Endothelial cell of umbilical vein (primary cell): ENCODE measurements around the gene ICE2. TPM values are rescaled to one million over a fixed set of nuclear protein-coding genes. Genes with fewer than 3 reads are reported as not detected.

Experiments used
- BruUV-seq: library from RNA; stranded (reverse); fragments of 400-500 nt; replicated peaks from 2 replicates; lab custom pipeline; 2021; lab: Mats Ljungman, UMichigan
- CTCF ChIA-PET: fragments of 300-600, 350-600 bp; sonication (Branson Sonifier 250); formaldehyde crosslinking; loops from one replicate; lab custom pipeline; 2021; ENCODE audit warnings: antibody characterized with exemption, inconsistent platforms; lab: Charles Lee
- POLR2A ChIA-PET: fragments of 300-600, 350-600 bp; sonication (Branson Sonifier 250); formaldehyde crosslinking; loops from one replicate; lab custom pipeline; 2021; ENCODE audit warnings: antibody characterized with exemption, inconsistent platforms; lab: Charles Lee
- DNase-seq: peaks from one replicate; pipeline ENCODE4 v3.0.0-alpha.2; 2011; ENCODE audit warnings: low read depth, low spot score
- FAIRE-seq: peaks from 2 replicates; lab custom pipeline; 2011; peaks lifted over from hg19 to GRCh38; lab: Jason Lieb, UNC
- H2AFZ ChIP-seq: 2 replicates; pipeline ENCODE4 v1.6.0; 2012; ENCODE audit warnings: low read depth, low read length, control low read depth, inconsistent platforms
- H3K27ac ChIP-seq: 2 replicates; pipeline ENCODE4 v1.5.1; 2011; ENCODE audit warnings: low read depth, mild to moderate bottlenecking, control low read depth, low read length, moderate library complexity; ENCODE audit not compliant: insufficient read depth
- H3K27me3 ChIP-seq, 2 experiments: 2 replicates each; pipeline versions ENCODE4 v1.6.0 to v1.6.1; 2011; ENCODE audit warnings: low read length in 2 of 2, mixed read lengths in 1 of 2; ENCODE audit not compliant: control insufficient read depth in 2 of 2, insufficient read depth in 2 of 2
- H3K36me3 ChIP-seq, 2 experiments: 2 replicates in 1 of 2; 3 replicates in 1 of 2; pipeline ENCODE4 v1.5.1; 2011; ENCODE audit warnings: low read length in 2 of 2, mild to moderate bottlenecking in 1 of 2, moderate library complexity in 1 of 2; ENCODE audit not compliant: control insufficient read depth in 2 of 2, insufficient read depth in 2 of 2; ENCODE audit errors: extremely low read depth in 1 of 2
- H3K4me1 ChIP-seq: 3 replicates; pipeline ENCODE4 v1.5.1; 2011; ENCODE audit warnings: mild to moderate bottlenecking, low read length; ENCODE audit not compliant: control insufficient read depth, insufficient read depth; ENCODE audit errors: extremely low read depth
- H3K4me2 ChIP-seq: 2 replicates; pipeline ENCODE4 v1.6.1; 2011; ENCODE audit warnings: low read length, control low read depth, mixed read lengths; ENCODE audit not compliant: insufficient read depth
- H3K4me3 ChIP-seq, 3 experiments: fragments of 200-600 bp in 1 of 3; sonication (generic), shearing (Covaris generic) in 1 of 3; replicated peaks in 1 of 3; 2 replicates each; pipeline ENCODE4 v1.5.1; 2011 to 2016; ENCODE audit warnings: control low read depth in 3 of 3, low read length in 3 of 3, mild to moderate bottlenecking in 2 of 3, inconsistent platforms in 1 of 3, low read depth in 1 of 3, moderate library complexity in 1 of 3; ENCODE audit not compliant: insufficient read depth in 1 of 3
- H3K79me2 ChIP-seq: 2 replicates; pipeline ENCODE4 v1.6.0; 2012; ENCODE audit warnings: low read length, inconsistent platforms; ENCODE audit not compliant: control insufficient read depth, insufficient read depth
- H3K9ac ChIP-seq: replicated peaks from 2 replicates; pipeline ENCODE3; 2011; ENCODE audit warnings: low read length, control low read depth; ENCODE audit not compliant: insufficient read depth; ENCODE audit errors: extremely low read depth
- H3K9me1 ChIP-seq: replicated peaks from 3 replicates; pipeline ENCODE4 v1.6.0; 2011; ENCODE audit warnings: mild to moderate bottlenecking, low read length; ENCODE audit not compliant: control insufficient read depth, insufficient read depth; ENCODE audit errors: extremely low read depth
- H3K9me3 ChIP-seq: replicated peaks from 2 replicates; pipeline ENCODE4 v1.5.1; 2012; ENCODE audit warnings: low read length, inconsistent platforms; ENCODE audit not compliant: control insufficient read depth, insufficient read depth
- H4K20me1 ChIP-seq: replicated peaks from 2 replicates; pipeline ENCODE3; 2011; ENCODE audit warnings: mild to moderate bottlenecking, low read length; ENCODE audit not compliant: control insufficient read depth, insufficient read depth; ENCODE audit errors: extremely low read depth
- EZH2 ChIP-seq: IDR thresholded peaks from 2 replicates; pipeline ENCODE4 v1.6.1; 2012; ENCODE audit warnings: borderline replicate concordance, low read depth, mild to moderate bottlenecking, moderate library complexity, low read length, inconsistent platforms; ENCODE audit not compliant: severe bottlenecking
- FOS ChIP-seq: IDR thresholded peaks from 2 replicates; pipeline ENCODE4 v1.6.1; 2011; ENCODE audit warnings: mild to moderate bottlenecking, low read length, moderate library complexity, borderline replicate concordance; ENCODE audit not compliant: insufficient read depth
- JUN ChIP-seq: IDR thresholded peaks from 2 replicates; pipeline ENCODE4 v1.6.1; 2011; ENCODE audit warnings: borderline replicate concordance, low read depth; ENCODE audit not compliant: insufficient read length, insufficient read depth
- MAX ChIP-seq: IDR thresholded peaks from 2 replicates; pipeline ENCODE4 v1.6.1; 2011; ENCODE audit not compliant: insufficient read depth, insufficient read length
- MYC ChIP-seq: IDR thresholded peaks from one replicate; pipeline ENCODE4 v1.6.1; 2011; ENCODE audit warnings: mild to moderate bottlenecking, low read depth, low read length
- dilution Hi-C: fragments of 300-500 bp; cut with MboI; formaldehyde crosslinking; loops from one replicate; pipeline ENCODE4 v1.15.0; 2019; ENCODE audit warnings: low sequenced_read_pairs; ENCODE audit not compliant: extremely low pct_ligation_motif_present
- intact Hi-C: fragments of 100-400 bp; cut with micrococcal nuclease; formaldehyde crosslinking; loops from one replicate; pipeline ENCODE4 v1.10.0; 2022
- polyA plus RNA-seq, 4 experiments: library from polyadenylated mRNA; depleted of rRNA in 3 of 4; stranded (reverse) in 3 of 4; unstranded in 1 of 4; fragments of >200 nt; gene quantifications; 2 replicates each; pipeline versions ENCODE4 v1.2.1 to v1.2.3, GENCODE V29; 2011 to 2012; ENCODE audit warnings: missing spikeins in 1 of 4
- total RNA-seq: library from RNA; stranded (reverse); gene quantifications from 2 replicates; pipeline ENCODE4 v1.2.3, GENCODE V29; 2021
- TF ChIP-seq, protein P1 (sequence below), 2 donors: IDR thresholded peaks; 1 replicate in 1 of 2; 2 replicates in 1 of 2; pipeline ENCODE4 v1.5.1; 2011; ENCODE audit warnings: low read length in 2 of 2, mild to moderate bottlenecking in 2 of 2, moderate library complexity in 2 of 2, control low read depth in 1 of 2, inconsistent platforms in 1 of 2, low read depth in 1 of 2; ENCODE audit not compliant: insufficient read depth in 1 of 2; ENCODE audit errors: extremely low read depth in 1 of 2

ICE2 gene
- total and polyA plus RNA-seq, 2 donors (not counting 3 experiments of a cell fraction or from before 2014, with no cell fraction given) = 22.1 to 57.0 TPM

- TF ChIP-seq EZH2 (no peak), FOS (no peak), MYC (no peak), MAX (no peak), JUN (no peak)
- TF ChIP-seq, protein P1, sequence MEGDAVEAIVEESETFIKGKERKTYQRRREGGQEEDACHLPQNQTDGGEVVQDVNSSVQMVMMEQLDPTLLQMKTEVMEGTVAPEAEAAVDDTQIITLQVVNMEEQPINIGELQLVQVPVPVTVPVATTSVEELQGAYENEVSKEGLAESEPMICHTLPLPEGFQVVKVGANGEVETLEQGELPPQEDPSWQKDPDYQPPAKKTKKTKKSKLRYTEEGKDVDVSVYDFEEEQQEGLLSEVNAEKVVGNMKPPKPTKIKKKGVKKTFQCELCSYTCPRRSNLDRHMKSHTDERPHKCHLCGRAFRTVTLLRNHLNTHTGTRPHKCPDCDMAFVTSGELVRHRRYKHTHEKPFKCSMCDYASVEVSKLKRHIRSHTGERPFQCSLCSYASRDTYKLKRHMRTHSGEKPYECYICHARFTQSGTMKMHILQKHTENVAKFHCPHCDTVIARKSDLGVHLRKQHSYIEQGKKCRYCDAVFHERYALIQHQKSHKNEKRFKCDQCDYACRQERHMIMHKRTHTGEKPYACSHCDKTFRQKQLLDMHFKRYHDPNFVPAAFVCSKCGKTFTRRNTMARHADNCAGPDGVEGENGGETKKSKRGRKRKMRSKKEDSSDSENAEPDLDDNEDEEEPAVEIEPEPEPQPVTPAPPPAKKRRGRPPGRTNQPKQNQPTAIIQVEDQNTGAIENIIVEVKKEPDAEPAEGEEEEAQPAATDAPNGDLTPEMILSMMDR (IDR thresholded peaks at IDR 0.05; ENCODE audit: extremely low read depth in 1 of 2, insufficient read depth in 1 of 2, low read depth in 1 of 2, low read length in 2 of 2) = no peak
- dilution Hi-C loops (no loop called here), intact Hi-C loops (no loop called here)
- Histone ChIP-seq H3K4me1 (peaks cover 14% of the 10 kb centered on the region), H3K9me1 (no peaks in the 10 kb centered on the region), H2AFZ (no peak overlapping the region), H3K36me3 (no peaks in the 10 kb centered on the region), H3K79me2 (no peaks in the 10 kb centered on the region), H3K4me3 (no peak overlapping the region), H3K27me3 (no peaks in the 10 kb centered on the region), H3K4me2 (no peak overlapping the region), H4K20me1 (no peaks in the 10 kb centered on the region), H3K27ac (no peak overlapping the region), H3K9ac (no peak overlapping the region), H3K9me3 (no peaks in the 10 kb centered on the region)
- BruUV-seq = no TSS peak
- DNase-seq (no peak), FAIRE-seq (no peak)
- POLR2A ChIA-PET = no interaction called here
- CTCF ChIA-PET = no interaction called here
Observed at GRCh38 chr15:60416484-60416883, 62.5 kb downstream of the ICE2 start.
